Measurements from ENCODE around the gene CYP17A1.

DNA sequence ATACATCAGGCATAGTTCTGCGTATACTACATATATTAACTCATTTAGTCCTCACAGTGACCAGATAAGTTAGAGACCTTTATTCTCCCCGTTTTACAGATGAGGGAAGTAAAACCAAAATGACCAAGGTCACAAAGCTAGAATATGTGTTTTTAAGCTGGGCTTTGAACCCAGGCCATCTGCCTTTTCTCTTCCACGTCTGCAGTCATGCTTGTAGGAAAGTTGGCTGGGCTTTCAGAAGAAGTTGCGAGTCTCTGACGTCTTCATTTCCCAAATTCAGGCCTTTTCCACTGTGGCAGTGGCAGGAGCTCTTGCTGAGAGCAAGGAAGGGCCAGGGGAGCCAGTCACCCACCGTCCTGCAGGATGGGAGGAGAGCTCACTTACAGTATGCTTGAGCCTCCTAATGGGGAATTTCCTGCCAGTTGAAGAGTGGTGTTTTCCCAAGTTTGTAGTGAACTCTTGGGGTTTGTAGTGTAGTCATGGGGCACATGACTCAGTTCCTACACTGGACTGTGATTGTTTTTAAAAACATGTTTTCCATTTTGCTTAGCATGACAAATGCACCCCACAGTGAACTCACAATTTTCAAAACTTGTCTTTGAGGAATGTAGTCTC is 34.2 kb downstream of the CYP17A1 start:
- TF ChIP-seq POLR2A (IDR thresholded peaks at IDR 0.05; ENCODE audit: low read length) (no peak), GATA1 (IDR thresholded peaks at IDR 0.05; ENCODE audit: low read depth, low read length) (no peak)

All from erythroblast (primary cell).